Activated naive CD8-positive, alpha-beta T cell treated with anti-CD3 and anti-CD28 coated beads, Interleukin-2, amount 50 U/mL, for 24 hours (primary cell): ENCODE results near the gene VPREB1.
"Not testable (repeated sequence)": the region's sequence is repeated elsewhere in the genome, so short reads cannot be mapped to it uniquely, and the experiment has no call there.

ENCODE experiments used
- ATAC-seq: fragments of 150-1000 bp; cut with Tn5 transposase; one replicate; pipeline ENCODE4 v1.10.0; 2021
- DNase-seq: peaks from one replicate; pipeline ENCODE4 v3.0.0; 2021
- H3K27ac Mint-ChIP-seq: one replicate; pipeline ENCODE4 v1.8.0; 2021; ENCODE audit warnings: mild to moderate bottlenecking, mixed read lengths
- H3K27me3 Mint-ChIP-seq: one replicate; pipeline ENCODE4 v1.8.0; 2021; ENCODE audit warnings: mixed read lengths
- H3K36me3 Mint-ChIP-seq: one replicate; pipeline ENCODE4 v1.8.0; 2021; ENCODE audit warnings: low read depth, mixed read lengths
- H3K4me1 Mint-ChIP-seq: one replicate; pipeline ENCODE4 v1.8.0; 2021; ENCODE audit warnings: mixed read lengths
- H3K4me3 Mint-ChIP-seq: one replicate; pipeline ENCODE4 v1.8.0; 2021; ENCODE audit warnings: mild to moderate bottlenecking, moderate library complexity, mixed read lengths
- H3K9me3 Mint-ChIP-seq: one replicate; pipeline ENCODE4 v1.8.0; 2021; ENCODE audit warnings: mixed read lengths

Gene VPREB1

GRCh38 chr22:22291129-22291806 lies 46.7 kb downstream of the VPREB1 start:
- H3K36me3 Mint-ChIP-seq, DNase-seq, ATAC-seq, H3K4me3 Mint-ChIP-seq, H3K27me3 Mint-ChIP-seq, H3K9me3 Mint-ChIP-seq, H3K27ac Mint-ChIP-seq, H3K4me1 Mint-ChIP-seq: not testable (repeated sequence)

- not testable (repeated sequence) for H3K4me1 Mint-ChIP-seq, ATAC-seq, DNase-seq, H3K9me3 Mint-ChIP-seq, H3K36me3 Mint-ChIP-seq, H3K27ac Mint-ChIP-seq, H3K27me3 Mint-ChIP-seq, H3K4me3 Mint-ChIP-seq
Measured at GRCh38 chr22:22292656-22293055, 48.1 kb downstream of the VPREB1 start.

- not testable (repeated sequence) for H3K4me1 Mint-ChIP-seq, H3K36me3 Mint-ChIP-seq, H3K27ac Mint-ChIP-seq, ATAC-seq, H3K4me3 Mint-ChIP-seq, H3K9me3 Mint-ChIP-seq, DNase-seq, H3K27me3 Mint-ChIP-seq
Measured at GRCh38 chr22:22293436-22293835, 48.9 kb downstream of the VPREB1 start.

- ATAC-seq, H3K27ac Mint-ChIP-seq, H3K4me3 Mint-ChIP-seq, H3K27me3 Mint-ChIP-seq, H3K36me3 Mint-ChIP-seq, H3K4me1 Mint-ChIP-seq, DNase-seq, H3K9me3 Mint-ChIP-seq: not testable (repeated sequence)
Measured at GRCh38 chr22:22294641-22295040, 50.1 kb downstream of the VPREB1 start.
